GM19455 (cell line): ENCODE data around the gene KIRREL3.

ENCODE experiments used
- ATAC-seq: cut with Tn5 transposase; IDR thresholded peaks from one replicate; pipeline ENCODE4 v1.9.1; 2021; ENCODE audit not compliant: unreplicated experiment

The KIRREL3 gene

GRCh38 chr11:126546694-126547093 lies 453.9 kb downstream of the KIRREL3 start:
- ATAC-seq = no peak

- ATAC-seq = no peak
Observed at GRCh38 chr11:126546191-126546590, 454.4 kb downstream of the KIRREL3 start.

- no peak for ATAC-seq
Observed at GRCh38 chr11:126545057-126545555, 455.5 kb downstream of the KIRREL3 start.

GRCh38 chr11:126544108-126545056 lies 456.2 kb downstream of the KIRREL3 start:
- no peak for ATAC-seq

- ATAC-seq = no peak
Observed at GRCh38 chr11:126543691-126544090, 456.9 kb downstream of the KIRREL3 start.

GRCh38 chr11:126542334-126543015 lies 458.1 kb downstream of the KIRREL3 start:
- ATAC-seq = no peak

GRCh38 chr11:126538071-126538470 lies 462.5 kb downstream of the KIRREL3 start:
- no peak for ATAC-seq

GRCh38 chr11:126537492-126537891 lies 463.1 kb downstream of the KIRREL3 start:
- ATAC-seq = no peak

GRCh38 chr11:126534141-126534805 lies 466.3 kb downstream of the KIRREL3 start:
- ATAC-seq = no peak

- no peak for ATAC-seq
Observed at GRCh38 chr11:126533560-126533959, 467.0 kb downstream of the KIRREL3 start.

GRCh38 chr11:126530416-126530815 lies 470.2 kb downstream of the KIRREL3 start:
- ATAC-seq = no peak

GRCh38 chr11:126529037-126529436 lies 471.5 kb downstream of the KIRREL3 start:
- ATAC-seq = no peak

GRCh38 chr11:126528075-126528474 lies 472.5 kb downstream of the KIRREL3 start:
- no peak for ATAC-seq

GRCh38 chr11:126527651-126528050 lies 472.9 kb downstream of the KIRREL3 start:
- no peak for ATAC-seq

GRCh38 chr11:126526471-126526870 lies 474.1 kb downstream of the KIRREL3 start:
- no peak for ATAC-seq

- no peak for ATAC-seq
Observed at GRCh38 chr11:126525702-126526101, 474.9 kb downstream of the KIRREL3 start.

- ATAC-seq = no peak
Observed at GRCh38 chr11:126525216-126525615, 475.4 kb downstream of the KIRREL3 start.

GRCh38 chr11:126523441-126524205 lies 476.9 kb downstream of the KIRREL3 start:
- no peak for ATAC-seq

- ATAC-seq = no peak
Observed at GRCh38 chr11:126522606-126523005, 478.0 kb downstream of the KIRREL3 start.

GRCh38 chr11:126522152-126522551 lies 478.4 kb downstream of the KIRREL3 start:
- ATAC-seq = no peak

GRCh38 chr11:126521196-126521595 lies 479.4 kb downstream of the KIRREL3 start:
- no peak for ATAC-seq
